Right renal pelvis (tissue), 4 donors: Measurements from ENCODE around the gene UNC93B1. TPM values are rescaled to one million over a fixed set of nuclear protein-coding genes. Genes with fewer than 3 reads are reported as not detected.
"Not testable (repeated sequence)": the region's sequence is repeated elsewhere in the genome, so short reads cannot be mapped to it uniquely, and the experiment has no call there.

ENCODE experiments used
- DNase-seq, 4 donors: peaks; one replicate each; pipeline ENCODE4 v3.0.0-alpha.2; 2013; ENCODE audit warnings: low read depth in 4 of 4, low spot score in 3 of 4, missing footprints in 1 of 4
- polyA plus RNA-seq, 4 donors: library from polyadenylated mRNA; unstranded; fragments of 120-200 nt; gene quantifications; one replicate each; pipeline ENCODE4 v1.2.1, GENCODE V29; 2013; ENCODE audit not compliant: insufficient read length in 4 of 4

UNC93B1 gene
- polyA plus RNA-seq, 4 donors: 8.0 to 13.8 (median 9.4) TPM

DNA sequence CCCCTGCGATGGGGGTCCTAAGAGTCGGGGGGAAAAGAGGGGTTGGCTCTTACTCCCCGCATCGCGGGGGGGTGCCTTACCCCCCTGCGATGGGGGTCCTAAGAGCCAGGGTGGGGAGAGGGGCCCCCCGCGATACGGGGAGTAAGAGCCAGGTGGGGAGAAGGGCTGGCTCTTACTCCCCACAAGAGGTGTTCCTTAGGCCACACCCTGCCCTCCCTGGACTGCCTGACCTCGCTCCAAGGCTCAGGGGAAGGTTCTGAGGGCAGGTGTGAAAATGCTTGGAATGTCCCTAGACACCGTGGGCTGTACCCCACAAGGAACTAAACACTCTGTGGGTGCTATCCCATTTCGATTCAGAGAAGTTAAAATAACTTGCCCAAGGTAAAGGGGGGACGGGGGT, 7.8 kb downstream of the UNC93B1 start:
- no peak for DNase-seq

GRCh38 chr11:67995579-67995978, 8.3 kb downstream of the UNC93B1 start:
- DNase-seq: not testable (repeated sequence)

GRCh38 chr11:67995129-67995528, 8.8 kb downstream of the UNC93B1 start:
- DNase-seq: not testable (repeated sequence)

DNA sequence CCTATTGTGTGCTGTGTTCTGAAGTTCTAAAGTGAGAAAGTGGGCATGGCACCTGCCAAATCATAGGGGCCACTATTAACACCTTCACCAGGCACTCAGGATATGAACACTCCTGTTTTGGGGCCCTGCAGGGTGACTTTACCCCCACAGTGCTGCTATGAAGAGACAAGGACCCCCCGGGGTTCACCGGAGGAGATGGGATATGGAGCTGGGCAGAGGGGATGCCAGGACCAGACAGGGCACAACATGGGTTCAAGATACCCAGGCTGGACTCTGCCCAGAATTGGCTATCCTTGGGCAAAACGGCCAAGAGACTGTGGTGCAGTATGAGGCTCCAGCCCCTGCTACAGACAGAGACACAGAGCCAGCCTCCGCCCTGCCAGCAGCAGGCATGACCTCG, 9.5 kb downstream of the UNC93B1 start:
- not testable (repeated sequence) for DNase-seq

GRCh38 chr11:67993821-67994220, 10.1 kb downstream of the UNC93B1 start:
- not testable (repeated sequence) for DNase-seq

- DNase-seq: not testable (repeated sequence)
Measured at GRCh38 chr11:67991347-67992121, 12.4 kb downstream of the UNC93B1 start.

- DNase-seq: not testable (repeated sequence)
Measured at GRCh38 chr11:67990546-67991346, 13.2 kb downstream of the UNC93B1 start.

DNA sequence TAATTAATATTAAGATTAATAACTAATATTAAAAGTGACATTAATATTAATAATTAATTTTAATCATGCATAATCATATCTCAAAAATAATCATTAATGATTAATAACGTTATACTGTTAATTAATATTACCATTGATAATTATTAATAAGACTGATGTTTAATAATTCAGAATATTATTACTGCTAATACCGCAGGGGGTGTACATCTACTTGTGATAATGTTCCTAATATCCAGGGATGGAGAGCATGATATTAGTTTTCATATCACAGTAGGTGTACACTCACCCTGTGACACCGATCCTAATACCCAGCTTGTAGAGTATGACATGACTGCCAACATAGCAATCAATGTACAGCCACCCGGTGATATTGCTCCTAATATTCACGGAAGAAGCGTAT, 18.6 kb downstream of the UNC93B1 start:
- DNase-seq: not testable (repeated sequence)

DNA sequence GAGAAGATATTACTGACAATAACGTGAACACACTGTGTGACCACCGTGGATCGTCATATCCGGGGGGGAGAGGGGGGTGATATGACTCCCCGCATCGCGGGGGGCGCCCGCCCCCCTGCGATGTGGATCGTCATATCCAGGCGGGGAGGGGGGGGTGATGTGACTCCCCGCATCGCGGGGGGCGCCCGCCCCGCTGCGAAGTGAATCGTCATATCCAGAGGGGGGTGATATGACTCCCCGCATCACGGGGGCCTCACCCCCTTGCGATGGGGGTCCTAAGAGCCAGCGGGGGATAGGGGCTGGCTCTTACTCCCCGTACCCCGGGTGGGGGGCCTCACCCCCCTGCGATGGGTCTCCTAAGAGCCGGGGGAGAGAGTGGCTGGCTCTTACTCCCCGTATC, 19.9 kb downstream of the UNC93B1 start:
- DNase-seq: no peak

DNA sequence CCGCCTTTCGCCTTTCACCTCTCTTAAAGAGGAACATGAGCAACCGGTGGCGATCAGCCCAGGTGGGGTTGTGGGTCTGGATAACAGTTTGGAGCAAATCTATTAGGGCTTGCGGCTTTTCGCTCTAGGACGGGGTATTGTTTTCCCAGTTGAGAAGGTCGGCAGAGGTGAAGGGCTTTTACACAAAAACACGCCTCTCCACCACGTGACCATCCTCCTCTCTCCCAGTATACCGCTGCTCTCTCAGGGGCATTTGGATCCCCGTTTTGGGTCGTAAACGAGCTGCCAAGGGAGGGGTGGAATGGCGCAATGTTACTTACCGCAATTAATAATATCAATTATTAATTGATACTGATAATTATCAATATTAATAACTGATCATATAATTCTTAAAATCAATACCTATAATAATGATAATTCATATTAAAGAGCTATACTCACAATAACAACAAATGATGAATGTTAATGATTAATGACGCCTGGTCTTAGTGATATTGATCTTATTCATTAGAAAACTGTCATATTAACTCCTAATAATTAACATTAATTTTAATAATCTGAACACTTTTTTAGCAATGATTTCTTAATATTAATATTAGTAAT, 21.5 kb downstream of the UNC93B1 start:
- not testable (repeated sequence) for DNase-seq

DNA sequence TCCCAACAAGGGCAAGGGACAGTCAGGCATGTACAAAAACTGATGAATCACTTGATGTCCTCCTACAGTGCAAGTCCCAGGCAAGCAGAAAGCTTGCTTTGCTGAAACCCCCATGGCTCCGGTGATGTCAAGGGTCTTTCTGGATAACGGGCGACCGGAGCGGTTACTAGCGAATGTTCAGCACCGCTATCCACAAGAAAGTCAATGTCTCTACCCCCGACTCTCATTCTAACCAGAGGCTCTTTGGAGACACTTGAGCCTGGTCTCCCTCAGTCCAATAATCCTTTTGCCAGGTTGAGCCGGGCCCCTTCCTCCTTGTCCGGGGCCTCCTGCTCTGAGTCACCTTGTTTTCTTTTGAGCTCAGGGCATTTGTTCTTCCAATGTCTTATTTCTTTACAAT, 22.7 kb downstream of the UNC93B1 start:
- DNase-seq: not testable (repeated sequence)

DNA sequence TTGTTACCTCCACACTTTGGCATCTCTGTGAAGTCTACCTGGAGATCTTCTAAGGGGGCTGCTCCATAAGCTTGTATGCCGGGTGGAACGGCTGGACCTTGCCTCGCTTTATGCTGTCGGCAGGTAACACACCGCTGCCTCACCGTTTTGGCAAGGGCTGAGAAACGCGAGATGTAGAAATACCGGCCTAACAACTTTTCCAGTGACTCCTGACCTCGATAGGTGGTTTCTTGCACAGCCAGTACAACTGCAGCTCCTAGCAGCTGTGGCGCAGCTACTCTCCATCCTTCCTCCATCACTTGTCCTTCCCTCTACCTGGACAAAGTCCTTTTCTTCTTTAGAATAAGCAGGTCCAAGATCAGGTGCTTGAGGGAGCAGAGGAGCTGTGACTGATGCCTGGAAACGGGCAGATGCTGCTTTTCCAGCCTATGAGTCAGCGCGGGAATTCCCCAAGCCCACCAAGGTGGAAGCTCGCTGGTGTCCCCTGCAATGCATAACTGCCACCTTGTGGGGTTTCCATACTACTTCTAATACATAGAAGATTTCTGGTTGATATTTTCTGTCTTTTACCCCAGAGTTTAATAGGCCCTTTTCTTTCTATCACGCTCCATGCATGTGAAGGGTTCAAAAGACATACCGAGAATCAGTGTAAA, 25.0 kb downstream of the UNC93B1 start:
- DNase-seq: peak in 1 of 4 donors; percentile 43

- DNase-seq: not testable (repeated sequence)
Measured at GRCh38 chr11:67974746-67975145, 29.2 kb downstream of the UNC93B1 start.

- not testable (repeated sequence) for DNase-seq
Measured at GRCh38 chr11:67965830-67966348, 38.0 kb downstream of the UNC93B1 start.

- not testable (repeated sequence) for DNase-seq
Measured at GRCh38 chr11:67964746-67965145, 39.2 kb downstream of the UNC93B1 start.

DNA sequence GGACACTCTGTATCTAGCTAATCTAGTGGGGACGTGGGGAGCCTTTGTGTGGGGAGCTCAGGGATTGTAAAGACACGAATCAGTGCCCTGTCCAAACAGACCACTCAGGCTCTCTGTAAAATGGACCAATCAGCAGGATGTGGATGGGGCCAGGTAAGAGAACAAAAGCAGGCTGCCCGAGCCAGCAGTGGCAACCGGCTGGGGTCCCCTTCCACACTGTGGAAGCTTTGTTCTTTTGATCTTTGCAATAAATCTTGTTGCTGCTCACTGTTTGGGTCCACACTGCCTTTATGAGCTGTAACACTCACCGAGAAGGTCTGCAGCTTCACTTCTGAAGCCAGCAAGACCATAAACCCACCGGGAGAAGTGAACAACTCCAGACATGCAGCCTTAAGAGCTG, 40.0 kb downstream of the UNC93B1 start:
- DNase-seq: not testable (repeated sequence)

DNA sequence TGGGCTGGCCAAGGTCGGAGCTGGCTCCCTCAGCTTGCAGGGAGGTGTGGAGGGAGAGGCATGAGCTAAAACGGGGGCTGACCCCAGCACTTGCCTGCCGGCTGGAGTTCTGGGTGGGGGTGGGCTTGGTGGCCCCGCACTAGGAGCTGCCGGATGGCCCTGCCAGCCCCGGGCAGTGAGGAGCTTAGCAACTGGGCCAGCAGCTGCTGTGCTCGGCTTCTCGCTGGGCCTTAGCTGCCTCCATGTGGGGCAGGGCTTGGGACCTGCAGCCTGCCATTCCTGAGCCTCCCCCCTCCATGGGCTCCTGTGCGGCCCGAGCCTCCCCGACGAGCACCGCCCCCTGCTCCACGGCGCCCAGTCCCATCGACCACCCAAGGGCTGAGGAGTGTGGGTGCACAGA, 40.7 kb downstream of the UNC93B1 start:
- not testable (repeated sequence) for DNase-seq

- DNase-seq: not testable (repeated sequence)
Measured at GRCh38 chr11:67956236-67956635, 47.7 kb downstream of the UNC93B1 start.

DNA sequence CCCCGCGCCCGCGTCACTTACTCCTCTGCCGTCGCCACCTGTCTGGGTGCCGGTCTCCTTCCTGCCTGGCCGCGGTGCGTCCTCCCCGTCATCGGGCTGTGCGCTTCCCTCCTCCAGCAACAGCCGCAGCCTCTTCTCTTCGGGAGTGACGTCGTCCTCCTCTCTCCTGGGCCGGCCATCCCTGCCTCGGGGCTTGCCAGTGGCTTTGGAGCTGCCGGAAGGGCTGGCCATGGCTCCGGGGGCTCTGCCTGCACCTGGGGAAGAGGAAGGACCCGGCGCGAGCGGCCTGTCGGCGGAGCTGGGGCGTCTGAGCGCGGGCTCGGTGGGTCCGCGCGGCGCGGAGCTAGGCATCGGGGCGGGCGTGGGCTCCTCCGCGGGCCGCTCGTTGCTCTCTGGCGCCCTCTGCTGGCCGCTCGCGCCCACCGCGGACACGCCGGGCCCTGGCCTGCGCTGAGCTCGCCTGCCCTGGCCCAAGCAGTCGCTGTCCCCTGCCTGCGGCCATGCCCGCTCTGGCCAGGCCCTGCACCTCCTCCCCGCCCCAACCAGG, 48.4 kb downstream of the UNC93B1 start:
- peak in 3 of 4 donors; percentile 49 to 66 (median 54) for DNase-seq

DNA sequence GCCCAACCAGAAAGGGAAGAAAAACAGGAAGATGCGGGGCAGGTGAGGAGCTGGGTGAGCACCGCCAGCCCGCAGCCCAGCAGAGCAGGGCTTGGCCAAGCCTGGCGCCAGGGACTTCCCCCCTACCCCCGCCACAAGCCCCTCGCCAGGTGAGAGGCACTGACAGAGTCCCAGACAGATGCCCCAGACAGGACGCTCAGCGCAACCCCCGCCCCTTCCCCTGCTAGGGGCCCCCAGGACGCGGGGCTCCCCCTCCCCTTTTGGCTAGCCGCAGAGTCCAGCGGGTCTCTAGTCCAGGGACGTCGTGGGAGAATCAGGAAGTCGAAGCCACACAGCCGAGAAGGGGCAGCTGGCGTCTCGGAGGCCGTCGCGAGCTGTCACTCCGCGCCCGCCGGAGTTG, 48.9 kb downstream of the UNC93B1 start:
- DNase-seq: not testable (repeated sequence)
